ENCODE measurements around the gene MED22. TPM values are rescaled to one million over a fixed set of nuclear protein-coding genes. Genes with fewer than 3 reads are reported as not detected.

The MED22 gene
- total RNA-seq, 2 experiments from 2014 or later, result 42.3 to 45.2 TPM

DNA sequence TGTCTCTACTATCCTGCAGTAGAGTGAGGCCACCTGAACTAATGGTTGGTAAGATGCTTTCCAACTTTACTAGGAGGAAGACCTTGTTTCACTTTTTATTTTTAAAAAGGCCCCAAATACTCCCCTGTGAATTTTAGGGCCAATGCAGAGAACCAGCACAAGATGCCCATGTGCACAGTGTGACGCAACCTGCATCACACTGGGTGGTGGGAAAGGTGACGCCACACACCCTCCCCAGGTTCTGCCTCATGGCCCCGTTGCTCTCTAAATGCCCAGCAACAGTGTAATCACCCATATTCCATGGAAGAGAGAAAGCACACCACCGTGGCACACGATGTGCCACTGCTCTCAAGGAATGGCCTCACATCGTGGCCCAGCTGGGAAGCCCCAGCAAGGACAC, 21.5 kb upstream of the MED22 start:
- Mint-ChIP-seq H3K27ac (peak overlapping the region; percentile 95), H3K27me3 (no peaks in the 10 kb centered on the region), H3K4me3 (peak overlapping the region; percentile 32), H3K9me3 (no peaks in the 10 kb centered on the region), H3K36me3 (peaks cover 52% of the 10 kb centered on the region), H3K4me1 (peaks cover 58% of the 10 kb centered on the region)
- DNase-seq, result no peak

DNA sequence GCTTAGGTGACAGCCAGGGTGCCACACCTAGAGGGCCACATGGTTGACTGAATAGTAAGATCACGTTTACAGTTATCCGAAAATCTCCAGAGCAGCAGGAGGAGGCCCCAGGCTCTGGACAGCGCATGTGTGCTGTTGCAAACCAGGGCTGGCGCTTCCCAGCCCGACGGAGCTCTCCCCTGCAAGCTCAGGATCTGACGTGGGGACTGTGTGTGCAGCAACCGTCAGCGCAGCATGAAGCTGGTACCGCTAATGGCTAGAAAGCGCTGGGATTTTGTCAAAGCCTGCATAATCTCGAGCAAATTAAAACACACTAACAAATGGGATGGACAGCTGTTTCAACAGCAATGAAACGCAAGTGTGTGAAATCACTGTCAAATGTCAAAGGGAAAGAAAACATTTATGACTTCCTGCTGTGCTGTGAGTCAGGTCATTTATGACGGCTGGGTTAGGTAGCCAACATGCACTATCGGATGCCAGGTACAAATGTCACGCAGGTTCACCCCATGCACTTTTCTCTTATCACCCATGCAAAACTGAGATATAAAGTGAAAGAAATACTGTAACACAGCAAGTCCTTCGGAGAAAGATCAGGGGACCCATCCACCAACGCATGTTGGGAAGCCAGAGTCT, 20.4 kb upstream of the MED22 start:
- peaks cover 54% of the 10 kb centered on the region for H3K4me1 Mint-ChIP-seq
- H3K36me3 Mint-ChIP-seq, result peaks cover 49% of the 10 kb centered on the region
- DNase-seq, result no peak
- H3K9me3 Mint-ChIP-seq, result no peaks in the 10 kb centered on the region
- H3K4me3 Mint-ChIP-seq, result peak overlapping the region; percentile 60
- H3K27ac Mint-ChIP-seq, result peak overlapping the region; percentile 95
- H3K27me3 Mint-ChIP-seq, result no peaks in the 10 kb centered on the region

DNA sequence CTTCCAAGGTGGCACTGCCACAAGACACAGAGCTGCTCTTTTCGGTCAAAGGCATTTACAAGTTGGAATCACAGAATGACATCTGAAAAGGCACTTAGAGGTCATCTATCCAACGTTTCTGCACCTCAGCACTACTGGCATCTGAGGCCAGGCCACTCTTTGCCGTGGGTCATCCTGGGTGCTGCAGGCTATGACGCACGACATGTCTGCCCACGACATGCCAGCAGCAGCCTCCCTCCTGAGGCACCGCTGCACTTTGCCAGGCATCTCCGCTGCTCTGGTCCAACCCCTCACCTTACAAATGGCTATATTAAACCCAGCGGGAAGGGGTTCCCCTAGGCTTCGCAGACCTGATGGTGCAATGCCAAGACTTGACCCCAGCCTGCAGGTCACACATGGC, 19.8 kb upstream of the MED22 start:
- no peaks in the 10 kb centered on the region for H3K27me3 Mint-ChIP-seq
- no peak overlapping the region for H3K27ac Mint-ChIP-seq
- H3K36me3 Mint-ChIP-seq, result peaks cover 45% of the 10 kb centered on the region
- DNase-seq, result no peak
- no peaks in the 10 kb centered on the region for H3K9me3 Mint-ChIP-seq
- no peak overlapping the region for H3K4me3 Mint-ChIP-seq
- peaks cover 49% of the 10 kb centered on the region for H3K4me1 Mint-ChIP-seq

DNA sequence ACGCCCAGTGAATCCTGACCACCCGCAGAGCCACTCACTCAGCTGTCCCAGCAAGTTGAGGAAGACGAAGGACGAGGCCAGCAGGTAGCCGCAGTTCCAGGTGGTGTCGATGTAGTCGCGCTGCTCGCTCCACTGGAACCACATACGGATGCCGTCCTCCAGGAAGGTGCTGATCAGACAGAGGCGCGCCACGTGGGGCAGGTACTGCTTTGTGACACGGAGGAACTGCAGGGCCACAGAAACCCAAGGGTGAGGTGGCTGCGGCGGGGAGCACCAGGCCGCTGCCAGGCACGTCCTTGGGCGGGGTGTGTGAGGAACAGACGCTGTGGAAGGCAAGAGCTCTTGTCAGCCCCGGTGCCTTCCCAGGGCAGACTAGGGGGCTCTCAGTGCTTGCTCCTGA, 19.3 kb upstream of the MED22 start:
- Mint-ChIP-seq H3K9me3 (no peaks in the 10 kb centered on the region), H3K4me1 (peaks cover 43% of the 10 kb centered on the region), H3K36me3 (peaks cover 40% of the 10 kb centered on the region), H3K27me3 (no peaks in the 10 kb centered on the region), H3K4me3 (no peak overlapping the region), H3K27ac (no peak overlapping the region)
- no peak for DNase-seq

DNA sequence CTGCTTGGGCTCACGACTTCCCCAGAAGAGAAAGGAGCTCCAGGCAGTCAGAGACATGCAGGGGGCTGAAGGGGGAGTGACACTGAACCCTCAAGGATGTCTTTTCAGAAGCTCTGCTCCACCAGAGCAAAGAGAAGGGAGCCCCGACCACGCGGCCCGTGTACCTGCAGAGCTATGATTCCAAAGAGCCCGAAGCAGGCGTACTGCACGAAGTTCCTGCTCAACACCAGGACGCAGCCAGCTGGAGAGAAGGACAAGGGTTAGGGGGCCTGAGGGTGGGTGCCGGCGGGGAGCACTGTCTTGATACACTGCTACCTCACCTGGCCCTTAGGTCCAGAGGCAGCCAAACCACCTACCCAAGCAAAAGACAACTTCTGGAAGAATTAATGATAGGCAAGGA, 18.5 kb upstream of the MED22 start:
- Mint-ChIP-seq H3K4me1 (peaks cover 41% of the 10 kb centered on the region), H3K27ac (no peak overlapping the region), H3K36me3 (peaks cover 36% of the 10 kb centered on the region), H3K9me3 (no peaks in the 10 kb centered on the region), H3K27me3 (no peaks in the 10 kb centered on the region), H3K4me3 (no peak overlapping the region)
- no peak for DNase-seq

DNA sequence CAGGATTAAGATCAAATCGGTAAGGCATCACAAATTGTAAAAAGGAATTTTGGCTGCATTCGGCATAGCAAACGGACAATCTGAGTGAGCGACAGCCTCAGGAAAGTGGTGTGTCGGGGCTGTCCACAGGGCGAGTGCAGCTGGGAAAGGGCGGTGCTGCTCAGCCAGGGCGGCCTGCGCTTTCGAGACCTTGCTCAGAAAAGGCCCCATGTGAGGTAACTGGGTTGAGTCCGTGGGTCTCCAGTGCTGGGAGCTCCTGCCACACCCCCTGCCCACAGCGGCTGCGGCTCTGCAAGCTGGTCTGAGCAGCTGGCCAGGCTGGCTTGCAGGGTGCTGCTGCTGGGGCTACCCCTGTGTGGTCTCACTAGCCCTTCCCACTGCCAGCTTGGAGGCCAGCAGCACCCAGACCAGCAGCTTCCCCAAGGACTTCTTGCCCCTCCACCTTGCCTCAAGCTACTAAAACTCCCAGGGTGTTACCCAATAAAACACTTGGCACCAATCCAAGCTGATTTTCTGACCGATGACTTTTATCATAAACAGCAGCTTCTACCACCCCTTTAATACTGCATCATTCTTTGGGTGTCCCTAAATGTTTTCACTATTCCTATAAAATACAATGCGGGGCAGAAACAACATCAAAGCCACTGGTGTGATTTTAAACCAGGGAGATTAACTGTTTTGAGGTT, 14.6 kb upstream of the MED22 start:
- H3K27ac Mint-ChIP-seq, result no peak overlapping the region
- peaks cover 9% of the 10 kb centered on the region for H3K36me3 Mint-ChIP-seq
- no peaks in the 10 kb centered on the region for H3K9me3 Mint-ChIP-seq
- H3K4me3 Mint-ChIP-seq, result no peak overlapping the region
- peaks cover 37% of the 10 kb centered on the region for H3K4me1 Mint-ChIP-seq
- H3K27me3 Mint-ChIP-seq, result no peaks in the 10 kb centered on the region
- DNase-seq, result no peak

DNA sequence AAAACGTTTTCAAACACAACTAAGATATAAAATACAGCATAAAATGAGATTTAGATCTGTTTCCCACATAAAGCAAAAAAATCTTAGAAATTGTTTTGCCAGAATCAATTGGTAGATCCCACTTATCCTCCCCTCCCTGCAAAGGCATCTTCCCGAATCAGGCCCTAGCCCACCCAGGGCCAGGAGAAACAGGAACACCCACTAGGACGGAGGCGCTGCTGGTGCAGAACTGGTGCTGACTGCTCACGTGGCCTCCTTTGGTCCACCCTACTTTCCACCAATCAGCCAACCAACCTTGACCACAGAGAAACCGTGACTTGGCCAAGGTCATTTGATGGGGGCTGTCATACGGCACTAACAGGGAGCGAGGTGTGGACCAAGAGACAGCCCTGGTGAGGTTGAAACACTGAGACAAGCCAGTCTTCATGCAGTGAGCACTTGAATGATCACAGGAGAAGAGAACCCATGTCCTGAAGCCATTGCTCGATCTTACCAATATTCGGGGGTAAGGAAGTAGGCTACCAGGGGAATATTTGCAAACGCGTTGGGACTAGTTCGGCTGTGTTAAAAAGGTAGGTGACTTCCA, 13.7 kb upstream of the MED22 start:
- H3K36me3 Mint-ChIP-seq, result peaks cover 9% of the 10 kb centered on the region
- no peak overlapping the region for H3K4me3 Mint-ChIP-seq
- peak overlapping the region; percentile 82 for H3K27ac Mint-ChIP-seq
- H3K27me3 Mint-ChIP-seq, result no peaks in the 10 kb centered on the region
- no peaks in the 10 kb centered on the region for H3K9me3 Mint-ChIP-seq
- H3K4me1 Mint-ChIP-seq, result peaks cover 38% of the 10 kb centered on the region
- DNase-seq, result no peak

DNA sequence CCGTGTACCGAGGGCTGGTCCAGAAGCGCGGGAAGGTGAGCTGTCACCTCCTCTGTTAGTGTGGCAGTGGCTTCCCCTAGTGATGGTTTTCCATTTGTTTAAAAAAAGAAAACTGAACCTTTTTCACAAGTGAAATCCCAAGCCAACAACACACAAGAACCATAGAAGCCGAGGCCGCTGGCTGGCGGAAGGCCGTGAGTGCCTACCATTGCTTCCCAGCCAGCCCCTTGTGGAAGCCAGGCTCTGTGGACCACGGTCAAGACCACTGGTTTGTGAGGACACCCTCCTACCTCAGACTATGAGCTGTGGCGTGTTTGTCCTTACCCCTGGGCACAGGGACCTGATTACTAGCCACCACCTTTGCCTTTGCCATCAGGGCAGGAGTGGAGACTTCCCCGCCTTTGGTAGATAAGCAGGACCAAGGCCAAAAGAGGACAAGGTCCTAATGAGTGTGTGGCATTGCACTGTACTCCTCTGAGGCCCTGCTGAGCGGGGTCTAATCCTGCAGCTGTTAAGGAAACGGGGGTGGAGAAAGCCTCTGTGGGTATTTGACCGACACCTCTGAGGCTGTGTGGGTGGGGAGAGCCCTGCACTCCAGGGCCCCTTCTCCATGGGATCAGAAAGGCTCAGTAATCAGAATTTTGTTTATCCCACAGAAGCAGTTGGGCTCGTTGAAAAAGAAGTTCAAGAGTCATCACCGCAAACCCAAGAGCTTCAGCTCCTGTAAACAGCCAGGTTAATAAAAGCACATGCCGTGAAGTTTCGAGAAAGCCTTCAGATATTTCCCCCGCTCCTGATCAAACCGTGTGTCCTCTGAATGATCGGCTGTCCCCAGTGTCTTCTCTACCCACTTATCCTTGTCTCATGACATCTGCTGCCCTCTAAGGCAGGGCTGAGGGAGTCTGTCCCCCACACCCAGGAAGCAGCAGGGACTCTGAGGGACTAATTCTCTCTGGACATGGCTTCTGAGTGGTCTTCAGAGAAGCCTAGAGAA, 12.8 kb upstream of the MED22 start:
- H3K9me3 Mint-ChIP-seq, result no peaks in the 10 kb centered on the region
- peaks cover 9% of the 10 kb centered on the region for H3K36me3 Mint-ChIP-seq
- DNase-seq, result no peak
- H3K4me3 Mint-ChIP-seq, result peak overlapping the region; percentile 41
- H3K27me3 Mint-ChIP-seq, result no peaks in the 10 kb centered on the region
- H3K4me1 Mint-ChIP-seq, result peaks cover 38% of the 10 kb centered on the region
- H3K27ac Mint-ChIP-seq, result peak overlapping the region; percentile 82

DNA sequence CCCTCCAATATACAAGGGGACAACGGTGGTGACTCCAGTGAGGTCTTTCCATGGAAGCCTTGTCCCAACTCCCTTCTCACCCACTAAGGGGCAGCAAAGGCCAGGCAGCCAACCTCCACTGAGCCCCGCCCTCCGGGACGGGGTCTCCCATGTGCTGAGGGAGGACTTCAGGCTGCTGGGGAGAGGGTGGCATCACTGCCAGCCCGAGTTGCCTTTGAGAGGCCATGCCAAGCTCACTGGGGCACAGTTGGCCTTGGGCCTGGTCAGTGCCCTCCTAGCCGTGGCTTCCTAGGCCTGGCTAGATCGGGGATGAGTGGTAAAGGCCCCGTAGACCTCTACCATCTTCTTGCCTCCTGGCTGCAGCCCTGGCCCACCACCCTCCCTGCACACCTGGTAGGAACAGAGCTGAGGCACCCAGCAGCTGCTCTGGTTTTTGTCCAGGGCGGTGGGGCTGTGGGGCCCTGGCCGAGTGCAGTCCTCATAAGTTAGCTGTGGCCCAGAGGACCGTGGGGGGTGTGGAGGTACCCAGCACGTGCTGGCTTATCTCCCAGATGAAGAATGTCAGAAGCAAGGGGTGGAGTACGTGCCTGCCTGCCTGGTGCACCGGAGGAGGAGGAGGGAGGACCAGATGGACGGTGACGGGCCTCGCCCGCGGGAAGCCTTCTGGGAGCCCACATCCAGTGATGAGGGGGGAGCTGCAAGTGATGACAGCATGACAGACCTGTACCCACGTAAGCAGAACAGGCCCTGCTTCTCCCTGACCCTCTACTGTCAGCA, 11.7 kb upstream of the MED22 start:
- Mint-ChIP-seq H3K27ac (peak overlapping the region; percentile 83), H3K4me3 (no peak overlapping the region), H3K36me3 (peaks cover 7% of the 10 kb centered on the region), H3K9me3 (no peaks in the 10 kb centered on the region), H3K4me1 (peaks cover 46% of the 10 kb centered on the region), H3K27me3 (no peaks in the 10 kb centered on the region)
- DNase-seq, result no peak

DNA sequence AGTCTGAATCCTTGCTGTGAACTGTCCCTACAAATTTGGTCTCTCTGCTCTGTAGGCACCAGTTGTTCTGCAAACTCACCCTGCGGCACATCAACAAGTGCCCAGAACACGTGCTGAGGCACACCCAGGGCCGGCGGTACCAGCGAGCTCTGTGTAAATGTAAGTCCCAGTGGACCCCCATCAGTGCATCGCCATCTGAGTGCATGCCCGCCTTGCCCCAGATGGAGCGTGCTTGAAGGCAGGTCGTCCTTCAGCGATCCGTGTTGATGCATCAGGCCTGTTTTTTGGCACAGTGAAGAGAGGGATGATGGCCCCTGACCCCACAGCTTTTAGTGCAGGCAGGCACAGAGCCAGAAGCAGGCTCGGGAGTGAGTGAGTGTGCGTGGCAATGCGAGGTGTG, 9.7 kb upstream of the MED22 start:
- Mint-ChIP-seq H3K4me1 (peaks cover 50% of the 10 kb centered on the region), H3K36me3 (peaks cover 7% of the 10 kb centered on the region), H3K27me3 (no peaks in the 10 kb centered on the region), H3K4me3 (peak overlapping the region; percentile 87), H3K27ac (peak overlapping the region; percentile 77), H3K9me3 (no peaks in the 10 kb centered on the region)
- DNase-seq, result no peak

DNA sequence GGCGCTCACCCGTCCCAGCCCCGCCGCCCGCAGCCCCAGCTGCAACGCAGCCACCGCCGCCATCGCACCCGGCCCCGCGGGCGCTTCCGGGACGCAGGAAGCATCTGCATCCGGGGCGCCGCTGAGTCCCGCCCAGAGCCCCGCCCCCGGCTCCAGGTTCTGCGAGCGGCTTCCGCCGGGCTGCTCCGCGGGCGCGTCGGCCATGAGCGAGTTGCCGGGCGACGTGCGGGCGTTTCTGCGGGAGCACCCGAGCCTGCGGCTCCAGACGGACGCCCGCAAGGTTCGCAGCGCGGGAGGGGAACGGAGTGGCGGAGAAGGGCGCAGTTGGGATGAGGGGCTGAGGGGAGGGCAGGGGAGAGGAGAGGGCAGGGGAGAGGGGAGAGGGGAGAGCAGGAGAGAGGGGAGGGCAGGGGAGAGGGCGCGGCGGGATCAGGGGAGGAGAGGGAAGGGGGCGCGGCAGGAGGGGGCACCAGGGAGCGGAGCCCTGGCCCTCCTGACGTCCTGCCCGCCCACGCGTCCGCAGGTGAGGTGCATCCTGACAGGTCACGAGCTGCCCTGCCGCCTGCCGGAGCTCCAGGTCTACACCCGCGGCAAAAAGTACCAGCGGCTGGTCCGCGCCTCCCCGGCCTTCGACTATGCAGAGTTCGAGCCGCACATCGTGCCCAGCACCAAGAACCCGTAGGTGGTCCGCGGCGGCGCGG, 8.6 kb upstream of the MED22 start, which contains the start of the genes SURF1 and SURF2:
Gene SURF1 (minus strand): TSS at position 97 of the 701 bp plus-strand sequence. CDS start 34 bp downstream, at position 63.
Gene SURF2 (plus strand): TSS at position 160 of the 701 bp plus-strand sequence. CDS start 43 bp downstream, at position 203.
- Mint-ChIP-seq H3K4me1 (peaks cover 56% of the 10 kb centered on the region), H3K9me3 (no peaks in the 10 kb centered on the region), H3K36me3 (peaks cover 13% of the 10 kb centered on the region), H3K27me3 (no peaks in the 10 kb centered on the region), H3K27ac (peak within 1 kb of the TSS; percentile 86), H3K4me3 (peak within 1 kb of the TSS; percentile 87)
- DNase-seq, result peak; percentile 94

DNA sequence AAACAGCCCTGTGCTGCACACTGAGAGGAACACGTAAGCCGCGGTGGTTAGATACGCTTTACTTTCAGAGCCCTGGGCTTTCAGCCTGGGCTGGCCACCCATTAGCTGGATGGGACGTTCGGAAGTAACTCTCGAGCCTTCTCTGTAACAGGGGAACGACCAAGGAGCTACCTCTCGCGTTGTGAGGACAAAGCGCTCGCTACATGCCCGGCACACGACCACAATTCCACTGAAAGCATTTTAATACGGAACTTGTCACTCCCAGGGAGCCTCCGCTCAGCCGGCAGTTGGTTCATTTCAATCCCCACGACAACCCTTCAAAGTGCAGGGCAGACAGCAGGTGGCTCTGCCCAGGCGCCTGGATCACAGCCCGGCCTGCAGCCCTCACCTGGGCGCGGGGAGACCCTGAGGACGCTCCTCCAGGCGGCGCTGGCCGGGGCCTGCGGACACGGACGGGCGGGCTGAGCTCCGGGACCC, 8.0 kb upstream of the MED22 start:
- H3K4me3 Mint-ChIP-seq, result peak overlapping the region; percentile 87
- no peaks in the 10 kb centered on the region for H3K9me3 Mint-ChIP-seq
- H3K4me1 Mint-ChIP-seq, result peaks cover 50% of the 10 kb centered on the region
- H3K36me3 Mint-ChIP-seq, result peaks cover 18% of the 10 kb centered on the region
- H3K27ac Mint-ChIP-seq, result peak overlapping the region; percentile 86
- DNase-seq, result no peak
- H3K27me3 Mint-ChIP-seq, result no peaks in the 10 kb centered on the region

DNA sequence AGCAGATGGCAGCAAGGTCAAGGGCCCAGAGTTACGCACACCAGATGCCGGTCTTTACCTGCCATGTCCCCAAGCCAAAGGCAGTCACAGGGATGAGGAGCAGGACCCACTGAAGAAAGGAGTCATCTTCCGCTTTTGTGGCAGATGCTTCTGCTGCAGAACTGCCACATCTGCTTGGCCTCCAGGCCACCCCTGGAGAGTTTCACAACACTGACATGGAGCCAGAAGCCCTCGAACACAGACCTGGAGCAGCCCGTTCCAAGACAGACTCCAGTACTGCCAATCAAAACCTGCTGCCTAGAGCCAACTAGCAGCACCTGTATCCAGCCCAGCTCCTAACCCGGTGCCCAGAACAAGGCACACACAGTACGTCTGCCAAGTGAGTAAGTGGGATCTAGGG, 6.8 kb upstream of the MED22 start:
- Mint-ChIP-seq H3K27me3 (no peaks in the 10 kb centered on the region), H3K9me3 (no peaks in the 10 kb centered on the region), H3K27ac (peak overlapping the region; percentile 60), H3K4me1 (peaks cover 50% of the 10 kb centered on the region), H3K36me3 (peaks cover 28% of the 10 kb centered on the region), H3K4me3 (peak overlapping the region; percentile 47)
- no peak for DNase-seq
